Lower lobe of right lung (tissue), 2 donors: ENCODE data around the gene NAV1. TPM values are rescaled to one million over a fixed set of nuclear protein-coding genes. Genes with fewer than 3 reads are reported as not detected.

Experiments
- ATAC-seq, 2 donors: fragments of 200-7000 bp; cut with Tn5 transposase; one replicate each; pipeline ENCODE4 v1.9.1; 2020 to 2022; ENCODE audit warnings: mild to moderate bottlenecking in 2 of 2, moderate library complexity in 2 of 2
- DNase-seq: peaks from one replicate; pipeline ENCODE4 v3.0.0-alpha.2; 2020
- H3K27ac ChIP-seq: fragments of 200-600 bp; one replicate; pipeline ENCODE4 v1.8.0; 2022
- H3K27me3 ChIP-seq: fragments of 200-600 bp; one replicate; pipeline ENCODE4 v1.8.0; 2022; ENCODE audit warnings: low read depth
- H3K36me3 ChIP-seq: fragments of 200-600 bp; one replicate; pipeline ENCODE4 v1.8.0; 2022; ENCODE audit warnings: mild to moderate bottlenecking
- H3K4me1 ChIP-seq: fragments of 200-600 bp; one replicate; pipeline ENCODE4 v1.8.0; 2022
- H3K4me3 ChIP-seq: fragments of 200-600 bp; one replicate; pipeline ENCODE4 v1.8.0; 2022; ENCODE audit warnings: mild to moderate bottlenecking
- H3K9me3 ChIP-seq: fragments of 200-600 bp; one replicate; pipeline ENCODE4 v1.8.0; 2022
- CTCF ChIP-seq: fragments of 200-600 bp; IDR thresholded peaks from one replicate; pipeline ENCODE4 v1.8.0; 2022; ENCODE audit warnings: antibody characterized with exemption, mild to moderate bottlenecking
- intact Hi-C: fragments of 100-400 bp; cut with DNase I; formaldehyde crosslinking; loops from one replicate; pipeline ENCODE4 v1.11.0; 2022
- total RNA-seq: library from RNA; stranded (reverse); fragmentation: NEBNext Ultra II Directional; extraction: Animal tissue kit (Norgen Biotek cat#: 25700); gene quantifications from one replicate; pipeline ENCODE4 v1.2.1, GENCODE V29; 2021
- donor health status: DM: no; HTN: yes; CAD: no; lungs with severe emphysema.

NAV1 gene
- total RNA-seq, 1 donor from 2014 or later, result 24.5 TPM

DNA sequence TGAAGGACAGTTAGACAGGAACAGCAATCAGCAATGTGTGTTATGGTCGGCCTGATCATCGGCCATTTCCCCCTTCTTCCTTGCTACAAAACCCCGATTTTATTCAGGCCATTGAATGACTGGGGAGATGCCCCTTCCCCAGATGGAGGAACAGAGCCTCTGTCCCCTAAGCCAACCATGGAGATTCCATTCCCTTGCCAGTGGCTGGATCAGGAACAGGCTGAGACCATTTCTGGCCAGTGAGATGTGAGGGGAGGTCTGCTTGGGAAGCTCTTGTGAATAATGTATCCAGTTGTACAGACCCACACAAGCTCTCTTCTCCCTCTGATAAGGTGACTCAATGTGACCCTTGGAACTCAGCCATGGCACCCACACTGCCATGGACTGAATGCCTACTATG, 39.7 kb upstream of the NAV1 start:
- TF ChIP-seq CTCF, result no peak
- ATAC-seq, result no peak
- DNase-seq, result no peak
- no peaks in the 10 kb centered on the region for H3K27me3 ChIP-seq
- peak overlapping the region; percentile 79 for H3K27ac ChIP-seq
- H3K9me3 ChIP-seq, result no peaks in the 10 kb centered on the region
- H3K36me3 ChIP-seq, result peaks cover 24% of the 10 kb centered on the region
- H3K4me3 ChIP-seq, result no peak overlapping the region
- intact Hi-C loops, result no loop called here
- peaks cover 71% of the 10 kb centered on the region for H3K4me1 ChIP-seq

- Histone ChIP-seq H3K36me3 (peaks cover 16% of the 10 kb centered on the region), H3K27ac (peak overlapping the region; percentile 79), H3K27me3 (no peaks in the 10 kb centered on the region), H3K9me3 (no peaks in the 10 kb centered on the region), H3K4me1 (peaks cover 71% of the 10 kb centered on the region), H3K4me3 (no peak overlapping the region)
- no peak for DNase-seq
- intact Hi-C loops, result no loop called here
- ATAC-seq, result no peak
- no peak for TF ChIP-seq CTCF
Observed at GRCh38 chr1:201499795-201500669, 38.9 kb upstream of the NAV1 start.

- DNase-seq, result no peak
- Histone ChIP-seq H3K4me3 (no peak overlapping the region), H3K27me3 (no peaks in the 10 kb centered on the region), H3K9me3 (no peaks in the 10 kb centered on the region), H3K27ac (peak overlapping the region; percentile 79), H3K4me1 (peaks cover 71% of the 10 kb centered on the region), H3K36me3 (peaks cover 9% of the 10 kb centered on the region)
- ATAC-seq, result peak; percentile 45 to 49
- intact Hi-C loops, result no loop called here
- TF ChIP-seq CTCF, result no peak
Observed at GRCh38 chr1:201500670-201501120, 38.2 kb upstream of the NAV1 start.

GRCh38 chr1:201501144-201501543, 37.8 kb upstream of the NAV1 start:
- intact Hi-C loops, result no loop called here
- peaks cover 7% of the 10 kb centered on the region for H3K36me3 ChIP-seq
- no peaks in the 10 kb centered on the region for H3K9me3 ChIP-seq
- H3K4me1 ChIP-seq, result peaks cover 72% of the 10 kb centered on the region
- ATAC-seq (no peak), DNase-seq (no peak)
- H3K27ac ChIP-seq, result peak overlapping the region; percentile 79
- no peak for TF ChIP-seq CTCF
- no peak overlapping the region for H3K4me3 ChIP-seq
- no peaks in the 10 kb centered on the region for H3K27me3 ChIP-seq

DNA sequence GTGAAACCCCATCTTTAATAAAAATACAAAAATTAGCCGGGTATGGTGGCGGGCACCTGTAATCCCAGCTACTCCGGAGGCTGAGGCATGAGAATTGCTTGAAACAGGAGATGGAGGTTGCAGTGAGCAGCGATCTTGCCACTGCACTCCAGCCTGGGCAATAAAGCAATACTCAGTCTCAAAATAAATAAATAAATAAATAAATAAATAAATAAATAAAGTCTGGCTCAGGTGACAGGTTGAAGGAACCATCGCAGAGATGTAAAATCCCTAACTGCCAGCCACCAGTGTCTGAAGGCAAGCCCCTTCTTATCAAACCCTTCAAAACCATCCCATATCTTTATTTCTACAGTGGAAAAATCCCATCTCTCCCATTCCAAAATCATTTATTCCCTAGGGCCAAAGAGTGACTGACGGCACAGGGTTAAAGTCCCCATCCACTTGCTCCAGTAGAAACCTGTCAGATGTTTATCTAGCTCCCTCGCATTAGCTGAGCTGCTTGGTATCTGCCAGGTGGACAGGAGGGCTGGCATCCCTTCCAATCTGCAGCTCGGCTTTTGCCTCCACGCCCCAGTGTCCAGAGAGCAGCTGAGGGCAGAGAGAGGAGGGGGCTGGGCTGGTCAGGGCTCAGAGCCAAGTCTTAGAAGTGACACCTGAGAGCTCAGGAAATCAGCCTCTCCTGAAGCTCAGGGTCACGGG, 37.0 kb upstream of the NAV1 start:
- Histone ChIP-seq H3K4me1 (peaks cover 70% of the 10 kb centered on the region), H3K9me3 (no peaks in the 10 kb centered on the region), H3K27ac (peak overlapping the region; percentile 97), H3K27me3 (no peaks in the 10 kb centered on the region), H3K36me3 (peaks cover 7% of the 10 kb centered on the region), H3K4me3 (no peak overlapping the region)
- DNase-seq (no peak), ATAC-seq (peak in 1 of 2 donors; percentile 21)
- no peak for TF ChIP-seq CTCF
- intact Hi-C loops, result no loop called here
